Measurements from ENCODE around the gene TSBP1.
"Not testable (repeated sequence)": the region's sequence is repeated elsewhere in the genome, so short reads cannot be mapped to it uniquely, and the experiment has no call there.

TSBP1 gene

DNA sequence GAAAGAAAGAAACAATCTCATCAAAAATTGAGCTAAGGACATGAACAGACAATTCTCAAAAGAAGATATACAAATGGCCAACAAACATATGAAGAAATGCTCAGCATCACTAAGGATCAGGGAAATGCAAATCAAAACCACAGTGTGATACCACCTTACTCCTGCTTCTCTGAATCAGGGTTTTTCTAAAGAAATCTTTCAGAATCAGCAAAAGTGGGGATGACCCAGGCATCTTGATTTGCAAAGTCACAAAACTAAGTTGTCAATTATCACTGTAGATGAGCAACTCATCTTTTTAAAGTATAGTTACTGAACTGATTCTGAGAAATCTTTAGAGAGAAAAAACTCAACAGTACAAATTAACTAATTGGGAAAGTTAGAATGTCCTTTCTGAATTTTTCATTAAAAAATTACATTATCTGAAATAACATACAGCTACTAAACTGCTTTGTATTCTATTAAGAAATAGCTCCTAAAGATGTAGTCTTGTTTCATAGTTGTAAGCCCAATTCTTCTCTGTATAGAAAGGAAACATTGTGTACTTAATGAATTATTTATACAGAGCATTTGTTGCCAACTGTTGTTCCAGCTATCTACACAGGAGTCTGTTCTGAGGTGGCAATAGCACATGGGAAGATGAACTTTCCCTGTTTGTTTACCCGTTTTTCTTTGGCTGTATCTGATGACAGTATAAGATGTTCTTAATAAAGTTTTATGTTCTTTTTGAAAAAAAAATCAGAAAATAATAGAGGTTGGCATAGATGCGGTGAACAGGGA lies 97.7 kb downstream of the TSBP1 start:
- not testable (repeated sequence) for DNase-seq

DNA sequence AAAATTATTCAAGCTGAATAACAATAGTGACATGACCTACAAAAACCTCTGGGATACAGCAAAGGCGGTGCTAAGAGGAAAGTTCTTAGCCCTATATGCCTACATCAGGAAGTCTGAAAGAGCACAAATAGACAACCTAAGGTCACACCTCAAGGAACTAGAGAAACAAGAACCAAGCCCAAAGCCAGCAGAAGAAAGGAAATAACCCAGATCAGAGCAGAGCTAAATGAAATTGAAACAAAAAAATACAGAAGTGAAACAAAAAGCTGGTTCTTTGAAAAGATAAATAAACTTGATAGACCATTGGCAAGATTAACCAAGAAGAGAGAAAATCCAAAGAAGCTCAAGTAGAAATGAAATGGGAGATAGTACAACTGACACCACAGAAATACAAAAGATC lies 100.3 kb downstream of the TSBP1 start:
- no peak for DNase-seq

GRCh38 chr6:32268459-32268858 lies 103.2 kb downstream of the TSBP1 start:
- DNase-seq, result not testable (repeated sequence)

- no peak for DNase-seq
Measured at GRCh38 chr6:32267035-32267434, 104.7 kb downstream of the TSBP1 start.

DNA sequence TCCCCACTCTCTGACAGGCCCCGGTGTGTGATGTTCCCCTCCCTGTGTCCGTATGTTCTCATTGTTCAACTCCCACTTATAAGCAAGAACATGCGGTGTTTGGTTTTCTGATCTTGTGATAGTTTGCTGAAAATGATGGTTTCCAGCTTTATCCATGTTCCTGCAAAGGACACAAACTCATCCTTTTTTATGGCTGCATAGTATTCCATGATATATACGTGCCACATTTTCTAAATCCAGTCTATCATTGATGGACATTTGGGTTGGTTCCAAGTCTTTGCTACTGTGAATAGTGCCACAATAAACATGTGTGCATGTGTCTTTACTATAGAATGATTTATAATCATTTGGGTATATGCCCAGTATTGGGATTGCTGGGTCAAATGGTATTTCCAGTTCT lies 114.4 kb downstream of the TSBP1 start:
- not testable (repeated sequence) for DNase-seq

DNA sequence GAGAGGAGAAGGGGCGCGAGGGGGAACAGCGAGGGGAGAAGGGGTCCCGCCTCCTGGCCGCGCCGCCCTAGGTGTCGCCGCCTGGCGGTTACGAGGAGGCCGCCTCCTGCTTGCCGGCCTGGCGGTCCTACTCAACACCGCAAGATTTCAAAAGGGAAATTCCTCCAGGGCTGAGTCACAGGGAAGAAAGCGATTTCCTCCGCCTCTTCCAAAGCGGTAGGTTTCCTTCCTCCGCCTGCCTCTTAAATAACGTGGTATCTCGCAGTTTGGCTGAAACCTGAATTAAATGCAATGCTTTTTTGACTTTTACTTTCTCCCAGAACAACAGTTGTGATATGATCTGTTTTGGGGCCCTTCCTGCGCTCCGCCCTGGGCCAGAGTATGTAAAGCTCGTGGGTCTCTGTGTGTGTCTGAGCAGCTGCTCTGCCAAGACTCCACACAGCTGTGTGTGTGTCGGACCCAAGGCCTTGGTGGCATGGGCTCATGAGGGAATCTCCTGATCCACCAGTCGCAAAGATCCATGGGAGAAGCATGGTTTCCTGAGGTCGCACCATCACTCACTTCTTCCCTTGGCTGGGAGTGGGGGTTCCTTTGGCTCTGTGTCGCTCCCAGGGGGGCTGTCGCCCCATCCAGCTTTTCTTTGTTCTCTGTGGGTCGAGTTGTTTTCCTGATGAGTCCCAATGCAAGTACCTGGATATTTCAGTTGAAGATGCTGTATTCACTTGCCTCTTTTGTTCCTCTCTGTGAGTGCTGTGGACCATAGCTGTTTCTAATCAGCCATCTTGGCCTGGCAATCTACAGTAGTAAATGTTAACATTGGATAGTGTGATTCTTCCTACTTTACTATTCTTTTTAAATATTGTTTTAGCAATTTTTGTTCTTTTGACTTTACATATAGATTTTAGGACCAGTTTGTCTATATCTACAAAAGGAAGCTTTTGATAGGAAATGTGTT lies 116.2 kb downstream of the TSBP1 start:
- DNase-seq, result no peak

DNA sequence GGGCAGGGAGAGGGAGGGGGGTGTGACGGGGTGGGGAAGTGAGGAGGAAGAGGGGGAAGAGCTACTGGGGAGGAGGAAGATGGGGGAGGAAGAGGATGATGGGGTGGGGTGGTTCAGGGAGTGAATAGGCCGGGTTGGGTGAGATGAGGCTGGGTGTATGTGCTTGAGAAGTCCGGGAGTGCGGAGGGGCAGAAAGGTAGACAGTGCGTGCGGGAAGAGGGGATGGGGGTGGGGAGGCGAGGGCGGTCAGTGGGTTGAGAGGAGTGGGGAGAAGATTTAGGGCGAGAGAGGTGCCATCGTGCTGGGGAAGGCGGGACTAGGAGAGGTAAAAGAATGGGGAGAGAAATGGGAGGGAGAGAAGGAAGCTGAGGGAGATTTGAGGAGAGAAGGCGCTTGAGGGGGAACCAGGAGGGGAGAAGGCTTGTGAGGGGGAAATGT lies 116.9 kb downstream of the TSBP1 start:
- DNase-seq, result no peak

GRCh38 chr6:32252331-32253009 lies 119.2 kb downstream of the TSBP1 start:
- no peak for DNase-seq

DNA sequence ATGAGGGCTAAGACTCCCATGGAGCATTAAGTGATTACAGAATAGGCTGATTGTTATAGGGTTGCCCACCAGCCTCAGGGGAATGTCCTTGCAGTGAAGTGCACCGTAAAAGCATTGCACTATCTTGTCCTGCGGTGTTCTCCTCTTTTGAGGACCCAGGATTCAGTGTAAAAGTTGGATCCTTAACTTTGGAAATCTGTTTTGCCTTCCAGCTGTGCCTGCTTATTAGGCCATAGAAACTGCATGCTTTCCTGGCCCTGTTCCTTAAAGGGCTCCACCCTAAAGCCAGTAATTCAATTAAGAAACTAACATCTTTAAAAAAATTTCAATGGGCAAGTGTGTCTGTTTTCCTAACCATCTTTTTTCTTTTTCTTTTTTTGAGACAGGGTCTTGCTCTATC lies 122.4 kb downstream of the TSBP1 start:
- no peak for DNase-seq

DNA sequence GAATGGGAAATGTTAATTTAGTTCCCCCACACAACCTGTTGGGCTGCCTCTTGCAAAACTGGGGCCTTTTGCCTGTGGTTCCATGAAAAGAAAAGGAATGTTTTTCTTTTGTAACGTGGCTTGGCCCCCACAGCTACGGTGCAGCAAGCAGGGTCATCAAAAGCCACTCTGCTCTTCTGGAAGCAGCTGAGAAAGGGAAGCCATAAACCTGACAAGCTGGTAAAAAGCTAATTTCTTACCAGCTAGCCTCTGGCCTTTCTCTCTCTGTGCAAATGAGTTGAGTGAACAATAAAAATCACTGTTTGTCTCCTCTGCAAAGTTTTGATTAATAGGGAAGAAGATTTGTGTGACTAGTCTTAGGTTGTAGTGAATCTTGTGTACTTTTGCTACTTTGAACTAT lies 124.3 kb downstream of the TSBP1 start:
- no peak for DNase-seq

GRCh38 chr6:32244946-32245398 lies 126.7 kb downstream of the TSBP1 start:
- DNase-seq, result no peak

- DNase-seq, result no peak
Measured at GRCh38 chr6:32244270-32244669, 127.4 kb downstream of the TSBP1 start.

Data from cortex of kidney (tissue), 1 donor.